Activated T-helper 1 cell treated with anti-CD3 and anti-CD28 coated beads, Interleukin-2, amount 50 U/mL, for 16 hours (primary cell): ENCODE measurements around the gene VPS72.

Source experiments
- DNase-seq, 2 donors: peaks; one replicate each; pipeline ENCODE4 v3.0.0-alpha.2; 2020; ENCODE audit warnings: low read depth in 1 of 2, low spot score in 1 of 2

VPS72 gene

DNA sequence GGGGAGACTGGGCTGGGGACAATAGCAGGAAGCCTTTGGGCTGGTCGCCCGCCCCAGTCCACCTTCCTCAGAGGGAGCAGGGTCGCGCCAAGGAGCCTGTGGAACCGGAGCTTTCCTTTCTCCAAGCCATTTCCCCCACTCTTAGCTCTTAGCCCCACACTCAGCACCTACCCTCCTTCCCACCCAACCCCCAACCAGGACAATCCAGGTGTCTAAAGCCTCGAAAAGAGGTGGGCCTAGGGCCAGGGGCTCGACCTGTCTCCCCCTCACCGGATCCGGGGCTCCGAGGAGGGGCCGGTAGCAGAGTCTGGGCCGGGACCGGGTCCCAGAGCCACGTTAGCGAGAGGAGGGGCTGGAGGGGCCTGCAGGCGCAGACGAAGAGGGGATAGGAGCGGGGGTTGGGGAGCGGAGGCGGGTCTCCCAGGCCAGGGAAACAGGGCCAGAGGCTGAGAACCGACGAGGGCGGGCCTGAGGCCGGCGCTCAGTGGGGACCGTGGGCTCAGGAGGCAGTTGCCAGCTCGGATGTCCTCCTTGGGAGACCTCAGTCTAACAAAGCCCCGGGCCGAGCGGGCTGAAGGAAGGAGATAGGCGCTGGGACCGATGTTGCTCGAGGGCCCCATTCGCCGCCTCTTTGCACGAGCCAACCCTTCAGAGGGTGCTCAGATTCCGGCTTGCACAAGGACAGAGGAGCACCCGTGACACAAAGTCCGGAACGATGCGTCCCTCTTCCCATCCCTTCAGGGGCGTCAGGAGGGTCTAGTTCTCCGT, 44.5 kb downstream of the VPS72 start:
- no peak for DNase-seq

DNA sequence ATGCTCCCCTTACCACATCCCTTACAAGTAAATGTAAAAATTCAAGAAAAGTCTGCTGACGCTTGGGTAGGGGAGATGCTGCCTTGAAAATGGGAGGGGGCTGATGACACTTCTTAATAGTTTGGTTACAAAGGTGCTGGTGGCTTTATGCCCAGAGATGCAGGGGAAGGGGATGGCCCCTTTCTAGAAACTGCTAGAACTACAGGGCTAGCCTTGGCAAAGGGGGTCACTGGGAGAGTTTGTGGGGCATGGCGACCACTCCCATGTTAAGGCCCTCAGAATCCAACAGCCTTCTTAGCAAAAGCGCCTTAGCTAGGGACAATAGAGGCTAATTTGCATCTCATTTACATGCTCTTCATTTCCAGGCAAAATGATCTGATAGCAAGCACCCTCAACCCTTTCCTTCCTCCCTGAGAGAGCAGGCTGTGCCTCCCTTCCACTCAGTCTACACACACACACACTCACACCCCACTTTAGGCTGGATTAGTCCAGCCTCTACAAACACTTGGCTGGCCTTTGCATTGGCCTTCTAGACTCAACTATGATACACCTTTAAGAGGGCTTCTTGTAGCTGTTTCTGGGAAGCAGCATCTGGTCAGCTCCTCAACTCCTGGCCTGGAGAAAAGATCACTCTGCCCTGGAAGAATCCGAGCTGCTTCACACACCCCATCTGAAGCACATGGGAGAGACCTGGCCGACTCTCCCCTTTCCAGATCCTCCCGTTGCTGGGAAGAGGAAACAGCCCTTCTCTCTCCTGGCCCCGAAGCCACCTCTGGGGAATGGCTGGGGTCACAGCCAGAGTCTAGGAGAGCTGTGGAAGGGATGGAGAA, 45.3 kb downstream of the VPS72 start:
- DNase-seq = no peak

DNA sequence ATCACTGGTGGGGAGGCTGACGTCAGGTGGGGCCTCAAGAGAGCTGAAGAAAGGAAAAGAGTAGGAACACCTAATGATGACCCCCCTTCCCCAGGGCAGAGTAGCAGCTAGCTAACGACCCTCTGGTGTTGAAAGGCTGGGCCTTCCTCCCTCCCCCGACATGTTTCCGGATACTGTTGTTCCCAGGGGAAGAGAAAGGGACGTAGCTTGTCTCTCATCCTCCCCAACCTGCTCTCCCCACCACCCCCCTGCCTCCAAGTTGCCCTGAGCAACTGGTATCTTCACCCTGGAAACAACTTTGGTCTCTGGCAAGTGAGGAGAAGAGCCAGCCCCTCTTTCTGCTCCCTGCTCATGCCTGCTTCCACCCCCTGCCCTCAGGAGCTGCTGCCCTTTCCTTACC, 46.0 kb downstream of the VPS72 start:
- DNase-seq = no peak

- no peak for DNase-seq
These were observed 47.0 kb downstream of the VPS72 start for GRCh38 chr1:151143057-151143435.

DNA sequence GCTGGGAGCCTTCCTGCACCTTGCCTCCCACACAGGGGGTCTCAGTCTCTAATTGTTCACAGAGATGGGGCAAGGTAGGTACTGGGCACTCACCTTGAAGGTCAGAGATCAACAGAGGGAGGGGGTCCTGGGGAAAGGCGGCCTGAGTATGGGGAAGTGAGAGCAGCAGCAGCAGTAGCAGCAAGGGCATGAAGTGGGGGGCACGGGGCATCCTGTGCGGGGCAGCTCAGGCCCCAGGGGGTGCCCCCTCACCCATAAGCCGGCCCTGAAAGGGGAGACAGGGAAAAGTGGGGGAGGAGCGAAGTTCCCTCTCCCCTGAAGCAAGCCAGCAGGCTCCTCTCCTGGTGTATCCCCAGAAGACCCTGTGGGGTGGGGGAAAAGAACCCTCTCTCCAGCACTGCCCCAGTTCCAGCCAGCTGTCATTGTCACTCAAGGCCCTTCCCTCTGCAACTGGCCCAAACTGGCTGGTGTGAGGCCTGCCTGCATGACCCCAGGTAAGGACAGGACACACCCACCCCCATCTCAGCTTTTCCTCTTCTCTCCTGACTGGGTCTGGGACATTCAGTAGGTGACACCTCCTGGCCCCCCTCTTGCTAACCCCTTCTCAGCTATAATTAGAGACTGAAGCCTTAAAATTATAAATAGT, 47.5 kb downstream of the VPS72 start:
- no peak for DNase-seq

DNA sequence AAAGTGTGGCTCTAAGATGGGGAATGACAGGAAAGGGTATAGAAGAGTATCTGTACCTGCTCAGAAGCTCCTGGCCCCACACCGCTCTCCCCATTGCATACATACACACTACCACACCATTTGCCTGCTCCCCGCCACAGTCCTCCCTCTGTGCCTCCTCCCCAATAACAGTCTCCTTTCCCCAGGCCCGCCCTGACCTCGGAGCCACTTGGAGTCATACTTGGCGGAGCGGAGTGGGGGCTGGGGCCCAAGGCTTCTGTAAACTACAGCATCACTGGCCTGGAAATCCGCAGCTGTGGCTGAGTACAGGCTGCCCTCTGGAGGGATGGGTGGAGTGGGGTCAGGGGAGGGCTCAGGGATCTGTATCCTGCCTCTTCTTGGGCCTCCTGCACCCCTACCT, 52.2 kb downstream of the VPS72 start:
- no peak for DNase-seq

- no peak for DNase-seq
These were observed 54.3 kb downstream of the VPS72 start for GRCh38 chr1:151135433-151136385.

GRCh38 chr1:151134991-151135390, 55.0 kb downstream of the VPS72 start:
- DNase-seq = no peak

- DNase-seq = no peak
These were observed 55.6 kb downstream of the VPS72 start for GRCh38 chr1:151134396-151134795.

DNA sequence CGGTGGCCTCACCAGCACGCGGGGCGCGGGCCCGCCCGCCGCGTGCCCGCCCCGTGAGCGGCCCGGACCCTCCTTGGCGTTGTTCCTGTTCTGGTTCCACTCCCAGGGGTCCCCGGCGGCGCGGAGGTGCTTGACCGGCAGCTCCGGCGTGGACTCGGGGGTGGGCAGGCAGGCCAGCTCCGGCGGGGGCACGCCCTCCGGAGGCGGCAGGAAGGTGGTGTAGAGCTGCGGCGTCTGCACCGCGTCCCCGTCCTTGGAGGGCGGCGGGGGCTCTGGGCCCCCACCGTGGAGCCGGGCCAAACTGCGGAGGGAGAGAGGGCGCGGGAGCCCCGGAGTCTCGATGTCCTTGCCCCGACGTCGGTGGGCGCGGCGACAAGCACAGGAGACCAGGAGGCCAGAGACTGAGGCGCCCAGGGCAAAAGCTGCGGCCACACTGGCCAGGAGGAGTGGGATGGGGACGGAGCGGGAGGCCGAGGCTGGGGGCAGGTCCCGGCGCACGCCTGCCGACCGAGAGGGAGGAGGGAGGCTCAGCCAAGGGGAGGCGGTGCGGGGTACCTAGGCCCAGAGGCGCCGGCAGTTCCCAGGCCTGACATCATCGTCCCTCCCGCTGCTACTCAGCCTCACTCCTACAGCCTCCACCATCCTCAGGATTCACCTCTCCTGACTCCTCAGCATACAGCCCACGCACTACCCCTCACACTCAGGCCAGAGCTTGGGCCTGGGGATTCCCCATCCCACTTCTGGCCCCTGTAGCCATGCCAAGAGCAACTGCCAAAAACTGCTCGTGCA, 56.8 kb downstream of the VPS72 start:
- DNase-seq = no peak

DNA sequence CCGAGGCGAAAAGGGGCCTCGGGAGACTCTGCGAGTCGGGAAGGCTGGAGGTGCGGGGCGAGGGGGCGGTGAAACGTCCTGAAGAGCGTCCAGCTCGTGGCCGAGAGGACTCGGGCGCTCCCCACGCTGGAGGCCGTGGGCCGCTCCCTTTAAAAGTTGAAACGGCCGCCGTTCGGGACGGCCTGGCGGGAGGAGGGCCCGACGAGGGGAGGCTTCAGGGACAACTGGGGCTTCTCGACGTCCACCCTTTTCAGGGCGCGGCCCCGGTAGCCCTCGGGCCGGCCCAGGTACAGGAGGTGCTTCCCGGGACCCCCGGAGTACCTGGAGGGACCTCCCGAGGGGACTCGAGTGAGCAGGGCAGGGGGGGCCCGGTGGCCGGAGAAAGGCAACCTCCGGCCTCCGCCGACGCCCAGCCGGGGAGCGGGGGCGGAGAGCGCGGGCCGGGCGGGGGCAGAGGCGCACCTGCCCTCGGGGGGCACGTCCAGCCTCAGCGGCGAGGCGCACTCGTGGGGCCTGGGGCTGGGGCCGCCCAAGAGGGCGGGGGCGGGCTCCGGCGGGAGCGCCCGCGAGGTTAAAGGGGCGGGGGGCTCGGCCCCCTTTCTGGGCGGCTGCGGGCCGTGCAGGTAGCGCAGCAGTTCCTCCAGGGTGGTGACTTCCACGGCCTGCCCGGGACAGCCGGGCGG, 57.5 kb downstream of the VPS72 start:
- no peak for DNase-seq

GRCh38 chr1:151131701-151132334, 58.2 kb downstream of the VPS72 start:
- DNase-seq = no peak

DNA sequence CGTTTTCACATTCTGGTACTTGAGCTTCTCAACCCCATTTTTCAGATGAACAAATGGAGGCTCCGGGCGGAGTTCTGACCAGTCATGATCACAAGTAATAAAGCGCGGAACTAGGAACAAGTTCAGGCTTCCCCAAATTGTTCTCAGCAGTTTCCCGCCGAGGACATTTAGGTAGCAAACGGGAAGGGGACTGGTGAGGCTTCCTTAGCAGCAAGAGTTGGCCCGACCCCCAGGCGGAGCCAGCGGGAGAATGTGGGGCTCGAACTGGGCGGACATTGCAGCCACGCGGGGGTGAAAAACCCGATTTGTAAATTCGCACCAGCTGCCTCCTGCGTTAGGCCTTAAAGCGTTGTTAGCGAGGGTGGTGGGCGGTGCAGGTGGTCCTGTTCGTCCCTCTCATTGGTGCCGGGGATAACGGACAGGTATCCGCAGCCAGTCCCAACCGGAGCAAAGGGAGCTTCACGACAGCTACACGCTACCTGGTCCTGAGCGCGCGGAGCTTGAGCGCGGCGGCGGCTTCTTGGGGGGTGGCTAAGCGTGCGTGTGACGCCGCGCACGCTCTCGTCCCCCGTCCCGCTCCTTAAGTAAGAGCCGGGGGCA, 58.9 kb downstream of the VPS72 start:
- DNase-seq = peak; percentile 44 to 60

DNA sequence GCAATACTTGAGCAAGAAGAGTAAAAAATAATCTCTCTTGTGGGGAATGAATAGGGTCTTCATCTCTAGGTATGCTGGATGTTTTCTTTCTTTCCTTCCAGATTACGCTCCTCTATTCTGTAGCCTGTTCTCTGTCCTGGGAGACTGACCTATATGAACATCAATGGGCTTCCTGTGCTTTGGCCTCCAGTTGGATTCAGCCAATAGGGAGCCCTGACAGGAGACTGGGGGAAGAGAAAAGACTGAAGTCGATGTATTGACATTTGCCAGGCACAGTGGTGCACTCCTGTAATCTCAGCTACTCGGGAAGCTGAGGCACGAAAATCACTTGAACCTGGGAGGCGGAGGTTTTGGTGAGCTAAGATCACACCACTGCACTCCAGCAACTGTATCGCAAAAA, 61.2 kb downstream of the VPS72 start:
- DNase-seq = no peak
